ENCODE measurements around the gene DAGLA.

The DAGLA gene

DNA sequence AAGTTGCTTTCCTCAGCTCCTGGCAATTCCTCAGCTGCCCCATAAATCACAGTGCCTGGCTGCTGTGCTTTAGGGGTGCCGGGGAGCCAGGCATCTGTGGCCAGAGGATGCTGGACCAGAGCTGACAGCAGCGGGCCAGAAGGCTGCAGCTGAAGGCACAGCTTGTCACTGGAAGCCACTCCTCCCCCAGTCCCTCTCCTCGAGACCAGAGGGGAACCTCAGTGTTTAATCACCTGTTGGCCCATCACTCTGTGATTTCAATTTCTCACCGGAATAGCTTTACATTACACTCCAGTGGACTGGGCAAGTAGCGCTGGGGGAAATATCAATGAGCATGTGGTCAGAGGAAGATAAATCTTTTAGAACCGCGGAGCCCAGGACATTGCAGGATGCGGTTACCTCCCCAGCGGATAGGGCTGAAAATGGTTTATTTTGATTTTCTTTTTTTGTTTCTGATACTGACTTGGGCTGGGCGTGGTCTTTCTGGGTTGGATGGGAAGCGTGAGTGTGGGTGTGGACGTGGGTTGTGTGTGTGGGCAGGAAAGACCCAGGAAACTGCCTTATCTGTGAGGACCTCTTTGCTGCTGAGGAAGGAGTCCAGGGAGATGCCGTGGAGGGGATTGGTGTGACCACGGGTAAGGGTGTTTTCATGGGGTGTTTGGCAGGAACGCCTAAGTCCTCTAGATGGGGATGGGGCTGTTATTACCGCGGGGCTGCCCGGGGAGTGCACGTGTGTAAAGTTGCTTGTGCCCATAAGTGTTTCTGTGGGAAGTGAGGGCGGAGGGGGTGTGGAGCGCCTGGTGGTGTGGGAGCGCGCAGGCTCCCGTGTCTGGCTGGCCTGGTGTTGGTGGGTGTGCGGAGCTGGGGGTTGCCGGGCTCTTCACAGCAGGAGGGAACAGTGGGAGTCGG is 4.0 kb downstream of the DAGLA start:
- peaks cover 13% of the 10 kb centered on the region; the same call in 1 of the 2 replicates for H3K4me1 ChIP-seq (ENCODE audit: insufficient read depth, low read length)
- no peak overlapping the region for H3K4me3 ChIP-seq (ENCODE audit: low read length)

DNA sequence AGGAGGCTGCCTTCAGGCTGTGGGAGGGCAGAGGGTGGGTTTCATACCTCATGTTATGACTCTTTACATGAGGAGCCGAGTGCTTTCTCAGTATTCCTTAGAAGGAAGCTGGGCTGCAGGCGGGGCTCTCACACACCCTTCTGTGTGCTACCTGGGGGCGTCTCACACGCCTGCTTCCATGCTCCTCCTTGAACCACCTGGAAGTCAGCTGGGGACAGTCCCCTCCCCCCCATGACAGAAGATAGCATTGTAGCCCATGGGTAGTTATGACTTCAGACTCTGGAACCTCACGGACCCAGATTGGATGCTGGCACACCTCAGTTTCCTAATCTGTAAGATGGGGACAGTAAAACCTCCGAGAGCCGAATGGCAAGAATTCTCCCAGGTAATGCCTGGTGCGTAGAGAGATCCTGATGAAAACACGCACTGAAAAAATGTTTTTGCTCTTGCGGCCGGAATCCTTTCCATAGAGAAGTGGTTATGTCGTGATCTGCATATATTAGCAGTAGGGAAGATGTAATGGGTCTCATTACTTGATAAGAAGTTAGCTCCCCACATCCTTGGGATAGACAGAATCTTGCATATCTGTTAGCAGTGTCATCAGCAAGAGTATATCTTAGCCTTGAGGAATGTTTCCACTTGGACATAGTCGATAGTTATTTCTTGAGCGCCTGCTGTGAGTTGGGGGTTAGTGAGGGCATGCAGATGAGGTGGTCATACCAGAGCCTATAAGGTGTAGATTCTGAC is 4.9 kb downstream of the DAGLA start:
- no peak overlapping the region for H3K4me3 ChIP-seq (ENCODE audit: low read length)
- WGBS = 87% methylated on average over 14 of the region's 14 CpGs
- H3K9ac ChIP-seq (ENCODE audit: low read depth, low read length) = no peak overlapping the region
- peaks cover 12% of the 10 kb centered on the region for H3K27me3 ChIP-seq (ENCODE audit: insufficient read depth, low read length)
- H3K9me3 ChIP-seq (ENCODE audit: insufficient read depth, low read depth, low read length) = no peaks in the 10 kb centered on the region
- H3K27ac ChIP-seq (ENCODE audit: low read depth, low read length) = no peak overlapping the region
- H3K4me1 ChIP-seq (ENCODE audit: insufficient read depth, low read length) = peaks cover 9% of the 10 kb centered on the region; the same call in 1 of the 2 replicates
- H3K36me3 ChIP-seq (ENCODE audit: insufficient read depth, low read length) = no peaks in the 10 kb centered on the region

More for the DNA sequence above, 4.0 kb downstream of the DAGLA start:
- Histone ChIP-seq H3K36me3 (ENCODE audit: insufficient read depth, low read length) (no peaks in the 10 kb centered on the region), H3K9ac (ENCODE audit: low read depth, low read length) (no peak overlapping the region), H3K27me3 (ENCODE audit: insufficient read depth, low read length) (peaks cover 12% of the 10 kb centered on the region), H3K9me3 (ENCODE audit: insufficient read depth, low read depth, low read length) (no peaks in the 10 kb centered on the region), H3K27ac (ENCODE audit: low read depth, low read length) (no peak overlapping the region)
- WGBS = 75% methylated on average over 27 of the region's 27 CpGs

DNA sequence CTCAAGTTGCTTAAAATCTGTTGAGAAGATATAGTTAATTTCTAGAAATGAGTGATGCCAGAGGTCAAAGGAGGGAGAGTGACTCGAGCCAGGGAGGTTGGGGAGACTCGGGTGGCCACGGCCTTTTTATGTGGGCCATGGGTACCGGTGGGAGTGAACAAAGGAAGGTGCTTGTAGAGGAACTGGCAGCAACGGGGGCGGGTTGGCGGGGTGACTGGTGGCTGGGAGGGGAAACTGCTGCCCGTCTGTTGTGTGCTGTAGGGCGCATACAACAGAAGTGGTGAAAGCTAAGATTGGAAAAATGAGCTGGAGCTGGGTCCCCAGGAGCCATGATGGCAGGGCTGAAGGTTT is 5.4 kb downstream of the DAGLA start:
- 91% methylated on average over 9 of the region's 9 CpGs for WGBS
- Histone ChIP-seq H3K36me3 (ENCODE audit: insufficient read depth, low read length) (no peaks in the 10 kb centered on the region), H3K4me3 (ENCODE audit: low read length) (no peak overlapping the region), H3K4me1 (ENCODE audit: insufficient read depth, low read length) (peaks cover 9% of the 10 kb centered on the region; the same call in 1 of the 2 replicates), H3K27me3 (ENCODE audit: insufficient read depth, low read length) (peaks cover 10% of the 10 kb centered on the region), H3K27ac (ENCODE audit: low read depth, low read length) (no peak overlapping the region), H3K9me3 (ENCODE audit: insufficient read depth, low read depth, low read length) (no peaks in the 10 kb centered on the region), H3K9ac (ENCODE audit: low read depth, low read length) (no peak overlapping the region)

DNA sequence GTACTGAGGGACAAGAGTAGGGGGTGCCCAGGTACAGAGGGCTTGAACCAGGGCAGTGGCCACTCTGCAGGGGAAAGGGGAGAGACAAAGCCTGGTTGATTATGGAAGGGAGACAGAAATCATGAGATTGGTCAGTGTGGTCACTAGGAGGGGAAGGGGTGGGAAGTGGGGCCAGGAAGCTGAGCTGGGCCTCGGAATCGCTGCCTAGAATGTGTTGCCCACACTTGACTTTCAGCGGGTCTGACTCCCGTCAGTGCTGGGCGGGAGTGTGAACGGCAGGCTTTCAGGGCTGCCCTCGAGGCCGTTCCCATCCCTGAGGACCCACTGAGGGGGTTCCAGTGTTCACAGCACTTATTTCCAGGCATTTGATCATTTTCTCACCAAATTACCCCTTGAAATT is 5.9 kb downstream of the DAGLA start:
- Histone ChIP-seq H3K9ac (ENCODE audit: low read depth, low read length) (no peak overlapping the region), H3K9me3 (ENCODE audit: insufficient read depth, low read depth, low read length) (no peaks in the 10 kb centered on the region), H3K27ac (ENCODE audit: low read depth, low read length) (no peak overlapping the region), H3K36me3 (ENCODE audit: insufficient read depth, low read length) (no peaks in the 10 kb centered on the region), H3K27me3 (ENCODE audit: insufficient read depth, low read length) (peaks cover 5% of the 10 kb centered on the region), H3K4me3 (ENCODE audit: low read length) (no peak overlapping the region), H3K4me1 (ENCODE audit: insufficient read depth, low read length) (peaks cover 12% of the 10 kb centered on the region)
- WGBS = 80% methylated on average over 8 of the region's 8 CpGs

DNA sequence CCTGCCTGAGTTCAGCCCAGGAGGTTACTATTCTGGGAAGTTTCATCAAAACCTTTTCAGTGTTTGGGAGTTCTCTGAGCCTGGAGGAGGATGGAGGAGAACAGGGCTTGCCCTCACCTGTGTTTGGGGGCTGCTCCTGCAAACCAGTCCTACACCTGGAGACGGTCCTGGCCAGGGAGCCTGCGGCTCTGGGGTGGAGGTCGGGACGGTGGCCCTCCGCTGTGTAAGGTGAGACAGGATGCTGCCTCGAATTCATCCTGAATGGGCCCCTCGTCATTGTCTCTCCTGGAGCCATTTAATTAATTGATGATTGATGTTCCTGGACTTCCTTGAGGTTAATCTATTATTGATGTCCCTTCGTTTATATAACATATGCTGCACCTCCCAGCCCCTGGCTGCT is 6.3 kb downstream of the DAGLA start:
- no peak overlapping the region for H3K27ac ChIP-seq (ENCODE audit: low read depth, low read length)
- H3K9me3 ChIP-seq (ENCODE audit: insufficient read depth, low read depth, low read length) = no peaks in the 10 kb centered on the region
- no peaks in the 10 kb centered on the region for H3K36me3 ChIP-seq (ENCODE audit: insufficient read depth, low read length)
- peaks cover 16% of the 10 kb centered on the region for H3K4me1 ChIP-seq (ENCODE audit: insufficient read depth, low read length)
- H3K27me3 ChIP-seq (ENCODE audit: insufficient read depth, low read length) = peaks cover 1% of the 10 kb centered on the region; the same call in 1 of the 2 replicates
- no peak overlapping the region for H3K9ac ChIP-seq (ENCODE audit: low read depth, low read length)
- 89% methylated on average over 8 of the region's 8 CpGs for WGBS
- H3K4me3 ChIP-seq (ENCODE audit: low read length) = no peak overlapping the region

DNA sequence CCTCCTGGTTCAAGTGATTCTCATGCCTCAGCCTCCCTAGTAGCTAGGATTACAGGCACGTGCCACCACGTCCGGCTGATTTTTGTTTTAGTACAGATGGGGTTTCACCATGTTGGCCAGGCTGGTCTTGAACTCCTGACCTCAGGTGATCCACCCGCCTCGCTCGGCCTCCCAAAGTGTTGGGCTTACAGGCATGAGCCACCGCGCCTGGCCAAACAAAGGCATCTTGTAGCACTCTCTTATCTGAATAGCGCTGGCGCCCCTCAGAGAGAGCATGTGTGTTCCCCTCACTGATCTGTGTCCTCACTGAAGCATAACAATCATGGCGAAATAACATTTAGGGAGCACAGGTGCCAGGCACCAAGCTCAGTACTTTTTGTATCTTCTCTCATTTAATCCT is 7.2 kb downstream of the DAGLA start:
- H3K4me1 ChIP-seq (ENCODE audit: insufficient read depth, low read length) = peaks cover 15% of the 10 kb centered on the region
- no peaks in the 10 kb centered on the region for H3K9me3 ChIP-seq (ENCODE audit: insufficient read depth, low read depth, low read length)
- no peak overlapping the region for H3K27ac ChIP-seq (ENCODE audit: low read depth, low read length)
- 95% methylated on average over 11 of the region's 11 CpGs for WGBS
- no peaks in the 10 kb centered on the region for H3K36me3 ChIP-seq (ENCODE audit: insufficient read depth, low read length)
- no peak overlapping the region for H3K9ac ChIP-seq (ENCODE audit: low read depth, low read length)
- no peaks in the 10 kb centered on the region for H3K27me3 ChIP-seq (ENCODE audit: insufficient read depth, low read length)
- no peak overlapping the region for H3K4me3 ChIP-seq (ENCODE audit: low read length)

DNA sequence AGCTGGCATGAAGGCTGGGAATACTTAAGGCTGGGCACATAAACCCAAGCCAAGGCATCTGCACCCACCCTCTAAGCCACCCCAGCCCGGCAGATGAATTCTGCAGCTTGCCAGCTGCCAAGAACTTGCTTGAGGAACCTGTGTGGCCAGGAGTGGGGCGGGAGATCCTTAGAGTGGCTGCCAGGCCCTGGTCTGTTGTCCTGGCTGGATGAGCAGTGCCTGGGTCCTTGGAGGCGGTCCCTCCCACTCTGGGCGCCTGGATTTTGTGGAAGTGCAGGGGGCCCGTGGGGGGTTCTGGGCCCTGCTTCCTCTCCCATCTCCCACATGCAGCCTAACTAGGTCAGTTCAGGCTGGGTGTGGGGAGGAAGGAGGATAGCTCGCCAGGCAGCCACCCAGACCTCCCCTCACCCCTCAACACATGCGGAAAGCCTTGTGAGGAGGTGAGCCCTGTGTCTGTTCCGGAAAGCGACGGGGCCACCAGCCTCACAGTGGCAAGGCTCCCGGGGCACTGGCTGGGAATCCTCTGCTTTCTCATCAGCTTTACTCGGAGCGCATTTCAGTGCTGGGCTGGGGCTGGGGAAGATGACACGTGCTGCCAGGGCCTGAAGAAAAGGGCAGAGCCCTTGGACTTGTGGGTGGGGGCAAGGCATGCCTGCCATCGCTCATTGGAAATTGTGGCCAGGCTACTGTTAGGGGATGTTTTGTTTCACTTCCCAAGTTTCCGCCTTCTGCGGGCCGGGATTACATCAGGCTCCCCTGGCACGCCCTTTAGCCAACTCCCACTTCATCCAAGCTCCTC is 8.4 kb downstream of the DAGLA start:
- H3K36me3 ChIP-seq (ENCODE audit: insufficient read depth, low read length) = no peaks in the 10 kb centered on the region
- no peak overlapping the region for H3K9ac ChIP-seq (ENCODE audit: low read depth, low read length)
- H3K27me3 ChIP-seq (ENCODE audit: insufficient read depth, low read length) = no peaks in the 10 kb centered on the region
- no peak overlapping the region for H3K27ac ChIP-seq (ENCODE audit: low read depth, low read length)
- H3K9me3 ChIP-seq (ENCODE audit: insufficient read depth, low read depth, low read length) = no peaks in the 10 kb centered on the region
- peaks cover 14% of the 10 kb centered on the region for H3K4me1 ChIP-seq (ENCODE audit: insufficient read depth, low read length)
- H3K4me3 ChIP-seq (ENCODE audit: low read length) = no peak overlapping the region
- WGBS = 93% methylated on average over 17 of the region's 19 CpGs

DNA sequence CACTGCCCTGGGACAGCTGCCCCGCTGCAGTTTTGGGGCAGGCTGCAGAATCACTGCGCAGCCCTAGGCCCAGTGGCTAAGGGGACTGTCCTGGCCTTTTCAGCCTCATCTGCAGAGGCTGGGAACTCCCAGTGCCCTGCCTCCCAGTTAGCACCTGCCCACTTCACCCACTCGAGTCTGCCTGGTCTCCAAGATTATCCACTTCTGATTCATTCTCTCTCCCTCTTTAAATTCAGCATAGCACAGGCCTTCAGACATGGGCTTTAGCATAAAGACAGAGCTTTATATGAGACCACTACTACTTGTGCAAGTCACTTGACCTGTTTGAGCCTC is 8.9 kb downstream of the DAGLA start:
- Histone ChIP-seq H3K36me3 (ENCODE audit: insufficient read depth, low read length) (no peaks in the 10 kb centered on the region), H3K9me3 (ENCODE audit: insufficient read depth, low read depth, low read length) (no peaks in the 10 kb centered on the region), H3K4me1 (ENCODE audit: insufficient read depth, low read length) (peaks cover 13% of the 10 kb centered on the region), H3K4me3 (ENCODE audit: low read length) (no peak overlapping the region), H3K27me3 (ENCODE audit: insufficient read depth, low read length) (no peaks in the 10 kb centered on the region), H3K27ac (ENCODE audit: low read depth, low read length) (no peak overlapping the region), H3K9ac (ENCODE audit: low read depth, low read length) (no peak overlapping the region)
- 91% methylated on average over 3 of the region's 3 CpGs for WGBS

DNA sequence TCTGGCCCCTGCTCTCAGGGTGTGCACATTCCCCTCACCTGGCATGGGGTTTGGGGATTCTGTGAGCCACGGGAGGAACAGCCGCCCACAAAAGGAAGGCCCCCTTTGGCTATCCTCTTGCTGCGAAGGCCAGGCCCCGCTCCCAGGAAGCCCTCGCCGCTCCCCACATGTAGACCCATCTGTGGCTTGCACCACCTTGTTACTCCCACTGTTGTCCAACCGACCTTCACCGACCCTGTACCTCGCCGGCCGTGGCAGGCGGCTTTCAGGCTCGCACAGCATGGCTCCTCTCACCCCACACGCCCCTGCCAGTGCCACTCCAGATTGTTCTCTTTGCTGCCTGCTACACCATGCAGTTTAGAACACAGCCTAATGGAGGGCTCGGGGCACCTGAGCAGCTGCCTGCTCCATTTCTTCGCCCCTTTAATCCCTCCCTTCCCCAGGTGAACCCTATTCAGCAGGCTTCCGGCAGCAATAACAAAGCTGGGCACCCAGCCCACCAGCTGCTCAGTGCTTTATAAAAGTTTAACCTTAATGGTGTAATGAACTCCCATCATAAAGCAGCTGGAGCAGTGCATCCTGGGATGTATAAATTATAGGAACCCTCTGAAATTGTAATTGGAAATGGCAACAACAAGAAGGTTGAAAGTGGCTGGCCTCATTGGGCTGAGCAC is 10.7 kb downstream of the DAGLA start:
- Histone ChIP-seq H3K4me3 (ENCODE audit: low read length) (no peak overlapping the region), H3K36me3 (ENCODE audit: insufficient read depth, low read length) (no peaks in the 10 kb centered on the region), H3K9me3 (ENCODE audit: insufficient read depth, low read depth, low read length) (no peaks in the 10 kb centered on the region), H3K27ac (ENCODE audit: low read depth, low read length) (no peak overlapping the region), H3K27me3 (ENCODE audit: insufficient read depth, low read length) (no peaks in the 10 kb centered on the region), H3K9ac (ENCODE audit: low read depth, low read length) (no peak overlapping the region), H3K4me1 (ENCODE audit: insufficient read depth, low read length) (peaks cover 27% of the 10 kb centered on the region)
- 91% methylated on average over 17 of the region's 17 CpGs for WGBS

DNA sequence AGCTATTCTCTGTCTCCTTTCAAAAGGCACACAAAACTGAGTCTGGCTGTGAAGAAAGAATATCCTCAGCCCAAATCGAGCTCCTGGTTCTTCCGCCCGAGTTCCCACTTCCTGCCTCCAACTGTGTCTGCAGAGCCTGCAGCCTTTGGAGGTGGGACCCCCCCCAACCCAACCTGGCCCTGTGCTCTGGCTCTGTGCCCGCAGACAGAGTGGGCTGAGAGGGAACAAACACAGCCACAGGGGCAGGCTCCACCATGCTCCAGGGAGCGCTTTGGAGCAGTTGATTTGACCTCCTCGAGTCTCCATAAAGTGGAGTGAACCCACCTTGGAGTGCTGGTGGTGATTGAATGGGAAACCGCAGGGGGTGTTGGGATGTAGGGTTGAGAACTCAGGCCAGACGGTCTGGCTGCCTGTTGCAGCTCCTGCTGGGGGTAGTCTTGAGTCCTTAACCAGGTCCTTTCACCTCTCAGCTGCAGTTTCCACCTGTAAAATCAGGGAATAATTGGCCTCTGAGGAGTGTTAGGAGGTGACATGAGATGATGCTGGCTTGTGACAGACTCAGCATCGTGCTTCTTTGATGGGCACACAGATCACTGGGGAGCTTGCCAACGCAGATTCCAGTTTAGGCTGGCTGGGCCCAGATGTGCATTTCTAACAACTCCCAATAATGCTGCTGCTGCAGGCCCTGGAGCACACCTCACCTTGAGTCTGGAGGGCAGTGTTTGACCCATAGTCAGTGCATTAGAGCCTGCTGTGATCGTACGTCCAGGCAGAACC is 11.4 kb downstream of the DAGLA start:
- H3K27ac ChIP-seq (ENCODE audit: low read depth, low read length) = no peak overlapping the region
- H3K36me3 ChIP-seq (ENCODE audit: insufficient read depth, low read length) = no peaks in the 10 kb centered on the region
- H3K9ac ChIP-seq (ENCODE audit: low read depth, low read length) = no peak overlapping the region
- no peak overlapping the region for H3K4me3 ChIP-seq (ENCODE audit: low read length)
- no peaks in the 10 kb centered on the region for H3K9me3 ChIP-seq (ENCODE audit: insufficient read depth, low read depth, low read length)
- no peaks in the 10 kb centered on the region for H3K27me3 ChIP-seq (ENCODE audit: insufficient read depth, low read length)
- peaks cover 29% of the 10 kb centered on the region for H3K4me1 ChIP-seq (ENCODE audit: insufficient read depth, low read length)
- WGBS = 64% methylated on average over 12 of the region's 12 CpGs
